ENCODE results near the gene SOWAHB. TPM values are rescaled to one million over a fixed set of nuclear protein-coding genes. Genes with fewer than 3 reads are reported as not detected.

Gene SOWAHB
- polyA plus RNA-seq, 5 donors = 2.6 to 3.7 (median 3.2) TPM

GRCh38 chr4:76857074-76857409 lies 40.9 kb downstream of the SOWAHB start:
- peak in 1 of 2 donors; percentile 23 for DNase-seq

GRCh38 chr4:76856243-76857073 lies 41.5 kb downstream of the SOWAHB start:
- peak; percentile 55 to 58 for DNase-seq

- no peak for DNase-seq
These were observed 43.1 kb downstream of the SOWAHB start for GRCh38 chr4:76854858-76855257.

GRCh38 chr4:76851375-76851774 lies 46.6 kb downstream of the SOWAHB start:
- DNase-seq = no peak

- DNase-seq = no peak
These were observed 47.9 kb downstream of the SOWAHB start for GRCh38 chr4:76850010-76850441.

Other genes starting within 250 kb of the SOWAHB start
- 100 to 1,000 TPM; 121 to 171 (median 164) TPM for gene SEPTIN11, start 51.6 kb upstream of the SOWAHB start, polyA plus RNA-seq (ENCODE audit: insufficient read depth in 1 of 5, insufficient read length in 5 of 5, low replicate concordance in 1 of 5)
- 100 to 1,000 TPM; 263 to 389 (median 296) TPM for gene CCNI, start 177.8 kb upstream of the SOWAHB start, polyA plus RNA-seq (ENCODE audit: insufficient read depth in 1 of 5, insufficient read length in 5 of 5, low replicate concordance in 1 of 5)